EH (cell line): ENCODE results near the gene MCM3.

Experiments
- DNase-seq: peaks from one replicate; pipeline ENCODE4 v3.0.0-alpha.2; 2015; ENCODE audit warnings: low read depth

The MCM3 gene

DNA sequence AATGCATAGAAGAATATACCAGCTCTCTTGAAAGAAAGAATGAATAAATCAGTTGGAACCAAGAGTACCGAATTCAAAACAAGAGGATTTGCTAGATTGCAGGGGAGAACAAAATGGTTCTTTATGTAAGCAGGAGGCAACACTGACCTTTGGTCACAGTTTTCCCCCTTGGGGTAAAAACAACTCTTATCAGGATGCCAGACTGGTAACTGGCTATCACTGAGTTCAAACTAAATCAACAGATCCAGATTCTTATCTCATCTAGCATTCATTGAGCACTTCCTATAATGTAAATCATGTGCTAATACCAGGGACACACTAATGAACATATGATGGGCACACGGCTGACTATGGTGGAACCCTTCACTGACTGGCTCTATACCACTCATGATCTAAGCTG is 35.5 kb downstream of the MCM3 start:
- no peak for DNase-seq

DNA sequence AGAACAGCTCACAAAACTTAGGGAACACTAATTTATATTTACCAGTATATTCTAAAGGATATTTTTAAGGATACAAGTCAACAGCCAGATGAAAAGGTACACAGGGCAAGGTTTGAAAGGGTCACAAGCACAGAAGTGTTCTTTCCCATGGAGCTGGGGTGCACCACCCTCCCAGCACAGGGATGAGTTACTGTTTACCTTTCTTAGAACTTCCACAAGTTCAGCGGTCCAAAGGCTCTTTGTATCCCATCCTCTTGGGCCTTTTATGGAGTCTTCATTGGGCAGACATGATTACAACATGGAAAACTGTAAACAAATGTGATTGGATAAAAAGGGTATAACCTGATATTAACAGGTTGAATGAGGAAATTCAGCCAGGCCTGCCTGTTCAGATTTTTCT is 39.1 kb downstream of the MCM3 start:
- no peak for DNase-seq

- DNase-seq, result no peak
Observed at GRCh38 chr6:52244400-52244799, 40.1 kb downstream of the MCM3 start, which contains the start of gene IL17F. Gene IL17F, minus strand, starts transcription at chr6:52244500. Its CDS starts 71 bp downstream, at chr6:52244429.

DNA sequence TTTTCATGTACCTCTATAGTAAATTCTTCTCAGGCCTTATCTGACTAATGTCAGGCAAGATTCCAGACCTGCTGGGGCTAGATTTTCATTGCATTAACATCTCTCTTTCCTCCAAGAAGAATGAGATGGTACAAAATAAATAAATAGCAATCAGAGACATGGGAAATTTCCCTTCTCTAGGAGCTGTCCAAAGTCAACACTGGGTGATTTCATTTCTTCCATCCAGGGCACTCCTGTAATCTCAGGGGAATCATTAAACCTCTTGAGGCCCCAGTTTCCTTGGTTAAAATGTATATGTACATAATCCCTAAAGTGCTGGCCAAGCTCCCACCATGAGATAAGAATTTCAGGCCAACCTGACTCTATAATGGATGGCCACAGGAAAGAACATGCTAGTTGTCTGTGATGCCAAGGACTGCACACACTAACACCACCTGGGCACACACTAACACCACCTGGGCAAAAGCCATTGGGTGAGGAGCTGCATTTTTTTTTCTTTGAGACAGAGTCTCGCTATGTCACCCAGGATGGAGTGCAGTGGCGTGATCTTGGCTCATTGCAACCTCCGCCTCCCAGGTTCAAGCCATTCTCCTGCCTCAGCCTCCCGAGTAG is 41.2 kb downstream of the MCM3 start:
- DNase-seq, result no peak

GRCh38 chr6:52241819-52242218 is 42.7 kb downstream of the MCM3 start:
- DNase-seq, result no peak

DNA sequence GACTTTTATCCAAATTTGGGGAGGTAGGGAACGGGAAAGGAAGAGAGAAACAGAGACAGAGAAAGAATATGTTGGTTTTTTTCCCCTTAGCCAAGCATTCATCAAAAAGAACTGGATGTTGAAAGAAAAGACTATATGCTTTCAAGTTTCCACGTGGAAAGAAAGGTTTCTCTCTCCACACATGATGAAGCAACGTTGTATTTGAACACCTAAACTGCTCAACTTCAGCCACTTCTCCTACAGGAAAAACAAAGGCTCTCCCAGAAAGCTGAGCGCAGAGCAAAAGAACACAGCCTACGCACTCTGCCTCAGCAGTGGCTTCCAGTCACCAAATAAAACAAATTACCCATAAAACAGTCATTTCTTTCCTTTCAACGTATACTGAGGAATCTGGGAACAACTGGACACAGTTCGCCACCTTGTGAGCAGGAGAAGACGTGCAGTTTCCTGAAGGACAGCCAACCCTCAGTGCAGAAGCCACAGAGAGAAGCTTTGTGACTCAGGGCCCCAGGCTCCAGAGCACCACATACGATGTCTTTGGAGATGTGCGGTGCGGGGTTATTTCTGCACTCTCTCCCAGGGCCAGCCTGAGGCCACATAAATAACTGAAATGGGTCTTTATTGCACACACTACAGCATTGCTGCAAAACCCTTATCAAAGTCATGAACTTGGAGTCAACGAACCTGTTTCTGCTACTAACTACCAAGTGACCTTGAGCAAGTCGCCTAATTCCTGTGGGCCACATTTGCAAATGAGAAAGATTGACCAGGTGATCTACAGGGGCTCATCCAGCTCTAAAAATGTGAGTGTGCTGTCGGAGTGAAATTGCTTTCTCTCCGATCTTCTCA is 50.3 kb downstream of the MCM3 start:
- peak; percentile 76 for DNase-seq

DNA sequence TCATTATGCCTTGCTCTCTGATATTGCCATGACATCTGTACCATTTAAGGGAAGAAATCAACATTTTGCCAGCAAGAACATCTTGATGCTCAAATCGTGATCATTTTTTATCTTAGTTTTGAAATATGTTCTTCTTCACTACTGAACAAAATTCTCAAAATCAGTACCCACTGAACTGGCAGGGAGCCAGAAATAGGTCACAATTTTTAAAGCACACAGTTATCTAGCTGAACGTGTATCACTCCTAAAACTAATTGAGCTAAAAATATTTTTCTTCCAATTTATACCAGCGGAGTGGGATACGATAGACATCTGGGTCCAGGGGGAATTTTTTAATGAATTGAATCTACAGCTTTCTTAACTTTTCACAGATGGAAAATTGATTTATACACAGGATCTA is 51.5 kb downstream of the MCM3 start:
- no peak for DNase-seq

DNA sequence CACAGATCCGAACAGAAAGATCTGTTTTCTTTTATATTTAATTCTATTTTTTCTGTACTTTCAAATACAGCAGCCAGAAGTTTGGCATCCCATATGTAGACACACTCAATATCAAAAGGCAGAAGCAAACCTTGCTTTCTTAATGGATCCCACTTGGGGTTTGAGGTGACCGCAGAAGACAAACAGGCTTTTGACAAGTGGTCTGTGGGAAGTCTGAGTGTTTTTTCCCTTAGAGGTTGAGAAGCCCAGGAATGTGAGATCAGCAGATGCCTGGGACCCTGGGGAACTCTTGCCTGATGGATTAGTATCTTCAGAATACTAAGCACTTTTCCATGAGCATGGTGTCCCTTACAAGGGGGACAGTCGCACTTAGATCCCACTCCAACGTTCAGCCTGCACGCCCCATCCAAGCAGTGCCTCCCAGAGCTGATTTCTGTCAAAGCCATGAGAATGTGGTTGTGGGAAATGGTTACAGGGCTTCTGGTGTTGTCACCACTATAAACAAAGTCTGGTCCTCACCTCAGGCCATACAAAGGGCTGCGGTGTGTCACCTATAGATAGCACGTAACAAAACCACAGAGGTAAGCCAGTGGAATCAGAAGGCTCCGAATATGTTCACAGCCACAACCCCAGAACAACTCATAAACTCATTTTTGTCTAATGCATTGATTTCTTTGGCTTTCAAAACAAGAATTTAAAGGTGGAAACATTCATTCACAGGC is 53.0 kb downstream of the MCM3 start:
- no peak for DNase-seq

DNA sequence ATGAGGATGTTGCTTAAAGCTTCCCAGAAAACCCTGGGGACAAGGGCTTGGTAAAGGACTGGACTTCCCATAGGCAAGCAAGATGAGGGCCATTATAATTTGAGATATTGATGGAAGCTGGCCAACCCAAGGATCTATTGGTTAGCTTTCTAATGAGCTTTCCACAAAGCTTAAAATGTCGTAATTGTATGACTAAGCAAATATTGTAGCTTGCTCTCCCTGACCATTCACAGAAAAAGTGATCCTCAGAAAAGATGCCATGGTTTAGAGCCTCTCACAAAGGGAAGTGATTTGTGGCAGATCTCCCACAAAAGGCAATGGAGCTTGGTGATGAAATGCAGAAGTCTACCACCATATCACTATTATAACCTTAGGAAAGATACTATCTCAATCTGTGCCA is 53.9 kb downstream of the MCM3 start:
- DNase-seq, result no peak

DNA sequence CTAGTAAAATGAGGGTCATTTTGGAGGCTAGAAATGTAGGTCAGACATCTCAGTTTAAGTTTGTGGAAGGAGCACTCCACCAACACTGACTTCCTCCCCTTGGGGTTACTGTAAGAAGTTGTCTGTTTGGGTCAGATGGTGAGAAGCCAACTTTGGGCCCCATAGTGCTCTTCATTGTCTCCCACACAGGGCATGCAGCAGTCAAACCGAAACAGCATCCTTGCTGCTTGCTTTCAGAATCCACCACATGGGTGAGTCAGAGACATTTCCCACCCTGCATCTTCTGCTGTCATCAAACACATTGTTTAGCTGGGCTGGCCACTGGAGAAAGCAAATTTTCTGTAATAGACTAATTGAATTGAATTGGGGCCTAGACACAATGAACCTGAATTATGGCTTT is 57.0 kb downstream of the MCM3 start:
- no peak for DNase-seq

DNA sequence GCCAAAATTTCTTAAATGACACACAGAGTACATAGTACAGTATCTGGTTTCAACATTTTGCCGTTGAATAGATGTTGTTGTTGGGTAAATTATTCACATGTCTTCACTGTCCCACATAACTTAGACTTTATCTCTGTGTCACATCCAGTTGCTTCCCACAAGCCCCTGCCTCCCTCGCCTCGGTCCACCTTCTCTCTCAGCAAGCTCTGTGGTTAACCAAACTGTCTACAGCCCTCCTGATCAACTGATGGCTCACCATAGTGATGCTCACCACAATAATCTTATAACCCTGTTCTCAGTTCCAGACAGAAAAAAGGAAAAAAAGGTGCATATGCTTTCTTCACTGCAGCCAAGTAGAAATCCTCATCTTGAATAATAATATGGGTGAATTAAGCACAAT is 63.2 kb downstream of the MCM3 start:
- no peak for DNase-seq

DNA sequence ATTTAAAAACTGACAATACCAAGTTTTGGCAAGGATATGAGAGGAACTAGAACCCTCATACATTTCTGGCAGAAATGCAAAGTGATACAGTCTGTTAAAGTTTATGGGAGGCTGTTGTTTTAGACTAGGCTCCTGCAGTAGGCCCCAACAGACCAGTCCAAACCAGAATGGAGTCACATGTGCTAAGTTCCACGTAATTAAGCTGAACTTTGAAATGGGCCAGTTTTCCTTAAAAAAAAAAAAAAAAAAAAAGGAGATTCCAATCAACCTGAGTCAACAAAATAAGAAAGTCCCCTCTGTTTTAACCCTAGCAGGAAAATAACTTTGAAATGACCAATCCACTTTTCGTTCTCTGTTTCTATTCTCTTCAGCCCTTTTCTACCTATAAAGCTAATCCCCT is 66.8 kb downstream of the MCM3 start:
- DNase-seq, result no peak

GRCh38 chr6:52216932-52217575 is 67.5 kb downstream of the MCM3 start:
- no peak for DNase-seq

- DNase-seq, result no peak
Observed at GRCh38 chr6:52215787-52216186, 68.8 kb downstream of the MCM3 start.
